ENCODE results near the gene CNNM3.

DNA sequence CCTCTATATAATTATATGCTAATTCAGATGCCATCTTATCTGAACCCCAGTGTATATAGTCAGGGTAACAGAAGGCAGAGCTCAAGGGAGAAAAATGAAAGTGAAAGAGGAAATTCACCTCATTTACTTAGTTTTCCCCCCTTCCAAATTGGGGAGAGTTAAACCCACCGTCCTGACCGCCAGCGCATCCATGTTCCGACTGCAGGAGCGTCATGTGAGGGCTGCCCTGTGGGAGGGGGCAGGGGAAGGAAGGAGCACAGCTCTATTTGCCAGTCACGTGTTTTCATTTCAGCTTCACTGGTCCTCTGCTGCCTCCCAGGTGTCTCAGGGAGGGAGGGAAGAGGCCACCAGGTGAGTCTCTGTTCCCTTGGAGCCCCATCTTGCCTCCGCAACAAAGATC, 42.1 kb upstream of the CNNM3 start:
- TF ChIP-seq, protein P1, sequence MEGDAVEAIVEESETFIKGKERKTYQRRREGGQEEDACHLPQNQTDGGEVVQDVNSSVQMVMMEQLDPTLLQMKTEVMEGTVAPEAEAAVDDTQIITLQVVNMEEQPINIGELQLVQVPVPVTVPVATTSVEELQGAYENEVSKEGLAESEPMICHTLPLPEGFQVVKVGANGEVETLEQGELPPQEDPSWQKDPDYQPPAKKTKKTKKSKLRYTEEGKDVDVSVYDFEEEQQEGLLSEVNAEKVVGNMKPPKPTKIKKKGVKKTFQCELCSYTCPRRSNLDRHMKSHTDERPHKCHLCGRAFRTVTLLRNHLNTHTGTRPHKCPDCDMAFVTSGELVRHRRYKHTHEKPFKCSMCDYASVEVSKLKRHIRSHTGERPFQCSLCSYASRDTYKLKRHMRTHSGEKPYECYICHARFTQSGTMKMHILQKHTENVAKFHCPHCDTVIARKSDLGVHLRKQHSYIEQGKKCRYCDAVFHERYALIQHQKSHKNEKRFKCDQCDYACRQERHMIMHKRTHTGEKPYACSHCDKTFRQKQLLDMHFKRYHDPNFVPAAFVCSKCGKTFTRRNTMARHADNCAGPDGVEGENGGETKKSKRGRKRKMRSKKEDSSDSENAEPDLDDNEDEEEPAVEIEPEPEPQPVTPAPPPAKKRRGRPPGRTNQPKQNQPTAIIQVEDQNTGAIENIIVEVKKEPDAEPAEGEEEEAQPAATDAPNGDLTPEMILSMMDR (IDR thresholded peaks at IDR 0.05; ENCODE audit: low read depth, low read length): no peak
- TF ChIP-seq EZH2phosphoT487 (IDR thresholded peaks at IDR 0.05; ENCODE audit: low read depth): no peak
